ENCODE data around the gene ANKEF1. TPM values are rescaled to one million over a fixed set of nuclear protein-coding genes. Genes with fewer than 3 reads are reported as not detected.

Gene ANKEF1
- total RNA-seq, 1 donor = 1.3 TPM

GRCh38 chr20:10067321-10067720 lies 32.5 kb downstream of the ANKEF1 start:
- H3K4me3 ChIP-seq (ENCODE audit: low read depth, low read length) = no peak overlapping the region
- TF ChIP-seq, protein P1, sequence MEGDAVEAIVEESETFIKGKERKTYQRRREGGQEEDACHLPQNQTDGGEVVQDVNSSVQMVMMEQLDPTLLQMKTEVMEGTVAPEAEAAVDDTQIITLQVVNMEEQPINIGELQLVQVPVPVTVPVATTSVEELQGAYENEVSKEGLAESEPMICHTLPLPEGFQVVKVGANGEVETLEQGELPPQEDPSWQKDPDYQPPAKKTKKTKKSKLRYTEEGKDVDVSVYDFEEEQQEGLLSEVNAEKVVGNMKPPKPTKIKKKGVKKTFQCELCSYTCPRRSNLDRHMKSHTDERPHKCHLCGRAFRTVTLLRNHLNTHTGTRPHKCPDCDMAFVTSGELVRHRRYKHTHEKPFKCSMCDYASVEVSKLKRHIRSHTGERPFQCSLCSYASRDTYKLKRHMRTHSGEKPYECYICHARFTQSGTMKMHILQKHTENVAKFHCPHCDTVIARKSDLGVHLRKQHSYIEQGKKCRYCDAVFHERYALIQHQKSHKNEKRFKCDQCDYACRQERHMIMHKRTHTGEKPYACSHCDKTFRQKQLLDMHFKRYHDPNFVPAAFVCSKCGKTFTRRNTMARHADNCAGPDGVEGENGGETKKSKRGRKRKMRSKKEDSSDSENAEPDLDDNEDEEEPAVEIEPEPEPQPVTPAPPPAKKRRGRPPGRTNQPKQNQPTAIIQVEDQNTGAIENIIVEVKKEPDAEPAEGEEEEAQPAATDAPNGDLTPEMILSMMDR (IDR thresholded peaks at IDR 0.05; ENCODE audit: insufficient read depth, low read depth, low read length) = no peak
- no peak for DNase-seq (ENCODE audit: low read depth)

DNA sequence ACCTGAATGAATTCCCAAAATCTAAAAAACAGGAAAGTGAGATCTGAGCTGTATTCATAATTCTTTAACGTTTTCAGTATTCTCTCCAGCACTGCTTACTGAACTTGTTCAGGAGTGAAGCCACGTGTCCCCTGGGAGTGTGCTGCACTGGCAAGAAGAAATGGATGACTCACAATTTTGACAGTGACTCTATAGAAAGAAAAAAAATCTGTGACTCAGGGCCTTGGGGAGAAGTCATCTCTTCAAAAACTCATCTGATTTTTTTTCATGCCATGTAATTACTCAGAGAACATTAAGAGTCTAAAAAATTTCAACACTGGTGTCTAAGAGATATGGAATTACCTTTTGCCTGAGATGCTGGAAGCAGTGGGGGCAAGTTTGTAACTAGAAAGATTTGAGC lies 39.7 kb downstream of the ANKEF1 start:
- no peak overlapping the region for H3K4me3 ChIP-seq (ENCODE audit: low read depth, low read length)
- TF ChIP-seq, protein P1 (IDR thresholded peaks at IDR 0.05; ENCODE audit: insufficient read depth, low read depth, low read length) = no peak
- DNase-seq (ENCODE audit: low read depth) = peak; percentile 74

DNA sequence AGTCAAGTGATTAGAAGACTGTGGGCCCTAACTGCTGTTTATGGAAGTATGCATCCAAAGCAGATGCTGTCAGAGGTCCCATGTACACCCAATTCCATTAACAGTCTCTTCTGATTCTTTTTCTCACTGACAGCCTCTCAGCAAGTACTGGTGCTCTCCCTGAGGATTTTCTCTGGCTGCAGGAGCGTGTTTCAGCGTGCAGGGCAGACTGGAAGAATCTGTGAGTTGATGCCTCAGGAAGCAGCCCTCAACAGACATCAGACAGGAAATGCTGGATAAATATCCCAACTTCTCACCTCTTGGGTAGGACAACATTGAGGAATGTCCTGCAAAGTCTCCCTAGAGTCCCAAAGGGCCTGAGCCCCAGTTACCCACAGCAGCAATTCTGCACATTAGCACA lies 40.8 kb downstream of the ANKEF1 start:
- no peak for DNase-seq (ENCODE audit: low read depth)
- TF ChIP-seq, protein P1 (IDR thresholded peaks at IDR 0.05; ENCODE audit: insufficient read depth, low read depth, low read length) = no peak
- H3K4me3 ChIP-seq (ENCODE audit: low read depth, low read length) = no peak overlapping the region

GRCh38 chr20:10076126-10077080 lies 41.6 kb downstream of the ANKEF1 start:
- no peak overlapping the region for H3K4me3 ChIP-seq (ENCODE audit: low read depth, low read length)
- TF ChIP-seq, protein P1 (IDR thresholded peaks at IDR 0.05; ENCODE audit: insufficient read depth, low read depth, low read length) = no peak
- no peak for DNase-seq (ENCODE audit: low read depth)

- no peak for DNase-seq (ENCODE audit: low read depth)
- TF ChIP-seq, protein P1 (IDR thresholded peaks at IDR 0.05; ENCODE audit: insufficient read depth, low read depth, low read length) = peak; percentile 23
- no peak overlapping the region for H3K4me3 ChIP-seq (ENCODE audit: low read depth, low read length)
Observed at GRCh38 chr20:10077081-10077471, 42.3 kb downstream of the ANKEF1 start.

DNA sequence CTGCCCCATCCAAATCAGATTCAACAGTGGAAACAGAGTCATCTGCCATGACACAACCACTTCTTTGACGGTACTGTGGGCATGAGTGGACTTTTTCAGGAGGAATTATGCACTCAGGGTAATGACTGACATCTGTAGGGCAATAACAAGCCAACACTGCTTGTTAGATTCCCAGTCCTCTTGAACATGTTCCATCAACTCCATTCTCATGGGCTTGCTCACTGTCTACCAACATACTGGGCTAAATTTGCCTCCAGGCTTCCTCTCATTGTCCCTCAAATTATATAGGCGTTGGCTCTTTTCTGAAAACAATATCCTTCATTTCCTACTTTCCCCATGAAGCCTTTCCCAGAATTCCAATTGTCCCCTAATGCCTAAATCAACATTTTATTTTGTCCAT lies 43.1 kb downstream of the ANKEF1 start:
- TF ChIP-seq, protein P1 (IDR thresholded peaks at IDR 0.05; ENCODE audit: insufficient read depth, low read depth, low read length) = no peak
- no peak for DNase-seq (ENCODE audit: low read depth)
- H3K4me3 ChIP-seq (ENCODE audit: low read depth, low read length) = no peak overlapping the region

Measured in fibroblast of villous mesenchyme (primary cell).